AG08396 (cell line): ENCODE measurements around the gene ARL2BP.

Source experiments
- DNase-seq: peaks from one replicate; pipeline ENCODE4 v3.0.0; 2012; ENCODE audit warnings: low spot score, mixed read lengths

The ARL2BP gene

DNA sequence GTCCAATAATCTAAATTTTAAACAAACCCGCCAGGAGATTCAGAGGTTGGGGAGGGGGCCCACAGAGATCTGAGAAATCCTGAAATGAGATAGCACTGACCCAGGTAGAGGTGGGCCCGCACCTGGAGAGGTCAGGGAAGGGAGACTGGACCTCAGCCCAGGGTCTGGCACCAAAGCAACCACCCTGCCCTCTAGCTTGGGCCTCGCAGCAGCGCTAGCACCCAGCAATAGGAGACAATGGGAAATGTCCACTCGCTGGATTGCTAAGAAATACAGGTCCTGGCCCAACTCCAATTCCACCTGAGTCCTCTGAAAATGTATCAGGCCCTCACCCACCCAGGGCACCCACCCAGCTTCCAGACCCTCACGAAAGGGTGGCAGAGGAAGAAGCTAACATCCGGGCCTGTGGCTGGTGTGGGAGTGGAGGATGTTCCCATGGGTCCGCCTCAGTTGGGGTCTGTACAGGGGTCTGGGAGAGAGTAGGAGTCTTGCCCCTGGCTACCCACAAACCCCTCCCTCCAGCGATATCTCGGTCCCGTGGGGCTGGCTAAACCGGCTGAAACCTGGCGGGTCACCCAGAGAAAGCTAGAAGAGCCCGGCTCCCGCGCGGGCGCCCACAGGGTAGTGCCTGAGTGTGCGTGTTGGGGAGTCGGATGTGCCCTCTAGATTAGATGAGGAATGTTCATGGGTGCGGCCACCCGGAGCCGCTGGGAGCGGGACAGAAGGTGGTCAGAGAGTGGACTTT, 38.3 kb downstream of the ARL2BP start:
- no peak for DNase-seq

GRCh38 chr16:57283959-57284208, 38.8 kb downstream of the ARL2BP start:
- DNase-seq: no peak

DNA sequence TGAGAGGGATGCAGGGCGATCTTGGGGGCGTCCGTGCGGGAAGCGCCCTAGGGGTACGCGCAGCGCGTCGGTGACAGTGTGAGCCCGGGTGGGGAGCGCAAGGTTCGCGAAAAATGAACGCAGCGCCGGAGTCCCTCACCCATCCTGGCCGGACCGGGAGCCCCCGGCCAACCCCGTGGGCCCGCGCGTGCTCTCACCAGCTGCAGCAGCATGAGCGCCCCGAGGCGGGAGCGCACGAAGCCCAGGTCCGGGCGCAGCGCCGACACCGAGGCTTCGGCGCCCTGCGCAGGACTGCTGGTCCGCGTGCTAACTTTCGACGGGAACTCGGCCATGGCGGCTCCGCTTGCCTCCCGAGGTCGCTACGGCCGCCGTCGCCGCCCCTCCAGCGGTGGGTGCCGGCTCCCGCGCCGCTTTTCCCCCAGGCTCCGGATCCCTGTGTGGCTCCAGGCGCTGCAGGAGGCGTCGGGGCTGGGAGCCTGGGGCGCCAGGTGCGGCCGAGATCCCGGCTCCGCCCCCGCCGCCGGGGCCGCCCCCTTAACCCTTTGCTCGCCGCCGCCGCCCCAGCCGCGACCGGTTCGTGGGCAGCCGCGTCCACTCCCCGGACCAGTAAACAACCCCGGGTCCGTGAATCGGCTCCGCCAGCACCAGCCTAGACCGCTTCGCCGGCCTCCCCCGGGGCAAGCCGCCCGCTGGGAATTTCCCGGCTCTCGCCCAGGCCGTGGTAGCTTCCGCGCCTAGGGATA, 39.3 kb downstream of the ARL2BP start, which contains the start of gene PLLP:
Gene PLLP, minus strand, starts transcription at position 464 of the 743 bp plus-strand sequence. Its CDS starts 132 bp downstream, at position 332.
- DNase-seq: peak; percentile 73

GRCh38 chr16:57284952-57285363, 39.9 kb downstream of the ARL2BP start:
- DNase-seq: no peak

DNA sequence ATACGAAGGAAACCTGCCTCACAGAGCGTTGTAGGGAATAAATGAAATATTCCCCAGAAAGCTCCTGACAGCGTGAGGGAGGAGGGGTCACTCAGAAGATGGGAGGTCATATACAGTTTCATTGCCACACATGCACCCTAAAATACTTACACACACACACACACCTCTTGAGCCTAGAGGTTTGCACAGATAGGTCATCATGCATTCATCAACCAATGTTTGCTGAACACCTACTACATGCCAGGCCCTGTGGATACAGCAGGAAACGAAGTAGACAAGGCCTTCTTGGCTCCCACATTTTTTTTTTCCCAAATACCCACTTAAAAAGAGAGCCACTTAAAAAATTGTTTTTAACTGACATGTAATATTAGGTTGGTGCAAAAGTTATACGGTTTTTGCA, 40.3 kb downstream of the ARL2BP start:
- no peak for DNase-seq

DNA sequence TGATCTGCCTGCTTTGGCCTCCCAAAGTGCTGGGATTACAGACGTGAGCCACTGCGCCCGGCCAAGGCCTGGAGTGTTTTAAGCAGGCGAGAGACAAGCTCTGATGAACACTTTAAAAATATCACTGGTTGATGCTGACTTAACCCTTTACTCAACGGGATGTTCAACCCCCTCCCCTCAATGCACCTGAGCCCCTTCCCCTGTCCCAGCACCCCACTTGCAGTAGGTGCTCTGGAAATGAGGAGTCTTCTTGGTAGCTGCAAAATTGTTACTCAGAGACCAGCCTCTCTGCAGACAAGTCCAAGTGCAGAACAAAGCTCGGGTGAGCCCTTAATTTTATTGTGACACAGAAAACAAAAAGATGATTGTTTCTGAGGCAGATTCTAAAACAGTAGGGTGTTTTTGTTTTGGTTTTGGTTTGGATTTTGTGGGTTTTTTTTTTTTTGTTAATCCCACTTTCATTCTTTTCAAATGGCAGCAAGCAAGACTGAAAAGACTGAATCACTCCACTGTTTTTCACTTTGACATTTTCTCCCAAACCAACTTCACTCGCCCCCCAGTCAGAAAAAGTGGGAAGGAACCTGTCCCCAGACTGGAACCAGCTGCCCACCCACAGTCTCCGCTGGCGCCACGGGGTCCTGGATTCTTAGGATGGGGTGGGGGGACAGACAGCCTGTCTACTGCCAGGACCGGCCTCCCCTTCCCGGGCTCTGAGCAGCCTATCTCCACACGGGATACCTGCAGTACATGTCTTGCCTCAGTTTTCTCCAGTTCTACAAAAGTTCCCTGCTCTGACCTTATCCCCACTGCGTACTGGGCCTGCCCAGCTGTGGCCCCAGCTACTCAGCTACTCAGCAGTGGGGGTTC, 44.6 kb downstream of the ARL2BP start:
- DNase-seq: no peak

DNA sequence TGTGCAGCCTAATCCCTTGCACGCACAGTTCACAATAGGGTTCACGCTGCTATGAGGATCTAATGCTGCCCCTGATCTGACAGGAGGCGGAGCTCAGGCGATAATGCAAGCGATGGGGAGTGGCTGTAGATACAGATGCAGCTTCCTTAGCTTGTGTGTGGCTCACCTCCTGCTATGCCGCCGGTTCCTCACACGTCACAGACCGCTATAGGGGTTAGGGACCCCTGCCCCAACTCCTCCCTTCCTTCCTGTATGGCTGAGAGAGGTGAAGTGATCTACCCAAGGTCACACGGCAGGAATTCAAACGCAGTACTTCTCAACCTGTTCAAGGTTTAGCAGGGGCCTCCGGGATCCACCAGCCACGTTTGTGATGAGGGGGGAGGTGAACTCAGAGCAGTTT, 52.8 kb downstream of the ARL2BP start:
- no peak for DNase-seq

DNA sequence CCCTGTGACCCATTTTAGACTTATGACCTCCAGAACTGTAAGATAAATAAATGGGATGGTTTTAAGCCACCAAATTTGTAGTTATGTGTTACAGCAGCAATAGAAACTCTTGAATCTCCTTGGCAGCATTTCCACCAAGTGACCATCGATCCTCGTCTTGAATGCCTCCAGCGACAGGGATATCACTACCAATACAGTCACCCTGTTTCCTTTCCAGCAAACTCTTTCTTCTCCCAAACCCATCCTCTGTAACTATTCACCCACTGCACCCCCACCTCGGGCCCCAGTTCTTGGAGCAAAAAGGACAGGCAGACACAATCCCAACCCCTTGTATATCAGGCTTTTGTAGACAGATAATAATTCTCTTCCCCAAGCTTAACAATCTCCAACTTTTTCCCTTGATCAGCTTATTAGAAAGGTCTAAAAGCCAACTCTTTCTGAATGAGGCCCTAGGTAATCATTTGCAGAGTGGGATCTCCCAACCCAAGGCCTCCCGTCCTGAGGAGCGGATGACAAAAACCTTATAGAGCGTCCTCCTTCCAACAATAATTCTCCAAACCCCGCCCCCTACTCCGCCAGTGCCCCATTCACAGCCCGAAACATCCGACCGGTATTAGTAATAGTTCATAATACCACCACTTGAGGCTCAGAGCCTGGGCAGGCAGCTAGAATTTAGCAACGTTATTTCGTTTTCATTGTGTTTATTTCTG, 54.1 kb downstream of the ARL2BP start:
- DNase-seq: peak; percentile 62

- DNase-seq: peak; percentile 88
These were observed 54.8 kb downstream of the ARL2BP start for GRCh38 chr16:57299719-57300386.

- peak; percentile 96 for DNase-seq
These were observed 55.5 kb downstream of the ARL2BP start for GRCh38 chr16:57300387-57301125.

- no peak for DNase-seq
These were observed 56.2 kb downstream of the ARL2BP start for GRCh38 chr16:57301126-57301817.
